GM21737 (cell line): ENCODE measurements around the gene TAF8.
"Not testable (repeated sequence)": the region's sequence is repeated elsewhere in the genome, so short reads cannot be mapped to it uniquely, and the experiment has no call there.

Experiments
- ATAC-seq: cut with Tn5 transposase; IDR thresholded peaks from one replicate; pipeline ENCODE4 v1.9.1; 2021; ENCODE audit warnings: mild to moderate bottlenecking, moderate library complexity; ENCODE audit not compliant: unreplicated experiment

Gene TAF8

DNA sequence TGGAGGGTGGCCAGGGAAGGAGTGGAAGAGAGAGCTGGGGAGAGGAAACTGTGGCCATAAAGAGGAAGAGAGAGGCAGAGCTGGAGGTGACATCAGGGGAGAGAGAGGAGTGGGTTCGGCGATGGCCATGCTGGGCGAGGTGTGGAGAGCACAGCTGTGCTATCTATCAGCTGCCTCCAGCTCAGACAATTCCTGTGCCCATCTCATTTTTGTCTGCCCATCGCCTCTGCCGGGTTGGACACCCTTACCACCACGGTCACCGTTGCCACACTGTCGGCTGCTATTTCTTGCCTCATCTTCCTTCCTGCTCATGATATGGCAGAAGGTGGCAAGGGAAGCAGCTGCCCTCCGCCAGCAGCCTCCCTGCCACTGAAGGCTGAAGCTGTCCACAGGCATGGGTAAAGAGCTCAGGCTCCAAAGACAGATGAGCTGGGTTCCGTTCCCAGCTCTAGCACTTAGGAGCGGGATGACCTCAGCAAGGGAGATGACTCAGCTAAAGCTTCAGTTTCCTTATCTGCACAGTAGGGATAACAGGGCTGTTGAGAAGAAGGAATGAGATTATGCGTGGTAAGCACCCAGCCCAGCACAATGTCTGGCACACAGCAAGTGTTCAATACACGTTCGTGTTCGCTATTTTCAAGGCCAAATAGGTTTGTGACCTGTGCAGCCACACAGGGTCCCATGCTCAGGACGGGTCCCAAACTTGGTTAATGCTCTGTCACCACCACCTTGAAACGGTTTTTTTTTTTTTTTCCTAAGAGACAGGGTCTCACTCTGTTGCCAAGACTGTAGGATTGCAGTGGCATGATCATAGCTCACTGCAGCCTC is 21.9 kb upstream of the TAF8 start:
- ATAC-seq, result no peak

DNA sequence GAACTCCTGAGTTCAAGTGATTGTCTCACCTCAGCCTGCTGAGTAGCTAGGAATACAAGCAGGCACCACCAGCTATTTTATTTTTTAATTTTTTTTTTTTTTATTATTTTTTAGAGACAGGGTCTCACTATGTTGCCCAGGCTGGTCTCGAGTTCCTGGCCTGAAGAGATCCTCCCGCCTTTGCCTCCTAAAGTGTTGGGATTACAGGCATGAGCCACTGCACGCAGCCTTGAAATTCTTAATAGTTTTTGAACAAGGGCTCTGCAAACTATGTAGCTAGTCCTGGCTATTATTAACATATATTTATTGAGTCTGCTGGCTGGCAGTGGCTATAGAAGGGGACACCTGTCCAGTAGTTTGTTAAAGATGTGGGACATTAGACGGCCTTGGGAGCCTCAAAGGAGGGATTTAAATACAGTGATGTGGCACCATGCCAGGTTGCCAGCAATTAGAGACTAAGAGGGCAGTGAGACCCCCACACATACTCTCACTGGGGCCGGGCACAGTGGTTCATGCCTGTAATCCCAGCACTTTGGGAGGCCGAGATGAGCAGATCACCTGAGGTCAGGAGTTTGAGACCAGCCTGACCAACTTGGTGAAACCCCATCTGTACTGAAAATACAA is 21.1 kb upstream of the TAF8 start:
- no peak for ATAC-seq

DNA sequence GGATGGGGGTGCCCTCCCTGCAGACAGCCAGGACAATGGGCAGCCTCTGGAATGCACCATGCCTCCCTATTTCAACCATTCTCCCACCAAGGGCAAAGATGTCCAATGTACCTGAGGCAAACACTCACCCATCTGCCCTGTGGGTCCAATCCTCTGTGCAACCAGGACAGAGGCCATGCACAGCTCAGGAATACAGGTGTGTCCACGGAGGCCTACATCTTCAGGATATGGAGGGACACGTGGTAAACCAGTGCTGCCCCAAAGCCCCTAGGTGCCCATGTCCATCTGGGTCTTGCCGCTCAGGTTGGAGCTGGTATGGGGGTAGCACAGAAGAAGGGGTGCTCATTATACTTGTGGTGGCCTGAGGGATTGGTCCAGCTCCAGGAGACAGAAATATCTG is 20.4 kb upstream of the TAF8 start:
- no peak for ATAC-seq

DNA sequence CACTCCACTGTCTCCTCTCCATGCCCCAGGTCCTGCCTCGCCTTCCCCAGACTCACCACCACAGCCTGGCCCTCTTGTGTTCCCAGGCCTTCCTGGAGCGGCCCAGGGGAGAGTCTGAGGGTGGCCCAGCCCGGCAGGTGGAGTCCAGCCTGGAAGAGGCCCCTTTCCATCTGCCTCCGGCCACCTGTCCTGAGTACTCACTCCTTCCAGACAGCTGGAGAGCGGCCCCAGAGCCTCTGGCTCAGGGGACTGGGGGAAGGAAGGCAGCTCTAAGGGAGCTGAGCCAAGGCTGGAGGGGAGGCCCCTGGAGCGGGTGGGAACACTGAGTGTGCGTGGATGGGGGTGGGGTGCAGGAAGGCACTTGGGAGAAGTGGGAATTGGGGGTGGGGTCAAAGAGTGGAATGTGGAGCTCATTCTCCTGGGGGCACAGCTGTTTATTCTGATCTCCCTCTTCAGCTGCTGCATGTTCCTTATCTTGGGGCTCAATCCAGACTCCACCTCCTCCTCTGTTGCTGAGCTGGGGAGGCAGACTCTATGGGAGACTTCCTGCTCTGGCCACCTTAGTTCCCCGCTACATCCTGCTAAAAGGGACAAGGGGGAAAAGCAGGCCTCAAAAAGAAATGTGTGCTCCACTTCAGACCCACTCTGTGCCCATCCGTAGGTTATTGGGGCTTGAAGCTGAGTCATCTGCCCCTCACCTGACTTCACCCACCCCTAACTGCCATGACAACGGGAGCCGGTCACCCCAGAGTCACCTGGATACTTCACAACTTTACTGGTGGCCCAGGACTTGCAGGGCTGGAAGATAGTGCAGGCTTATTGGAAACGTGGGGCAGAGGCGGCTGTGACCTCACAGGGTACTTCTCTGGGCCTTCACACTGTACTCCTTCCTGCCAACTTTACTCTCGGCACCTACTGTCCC is 19.5 kb upstream of the TAF8 start:
- ATAC-seq, result no peak

DNA sequence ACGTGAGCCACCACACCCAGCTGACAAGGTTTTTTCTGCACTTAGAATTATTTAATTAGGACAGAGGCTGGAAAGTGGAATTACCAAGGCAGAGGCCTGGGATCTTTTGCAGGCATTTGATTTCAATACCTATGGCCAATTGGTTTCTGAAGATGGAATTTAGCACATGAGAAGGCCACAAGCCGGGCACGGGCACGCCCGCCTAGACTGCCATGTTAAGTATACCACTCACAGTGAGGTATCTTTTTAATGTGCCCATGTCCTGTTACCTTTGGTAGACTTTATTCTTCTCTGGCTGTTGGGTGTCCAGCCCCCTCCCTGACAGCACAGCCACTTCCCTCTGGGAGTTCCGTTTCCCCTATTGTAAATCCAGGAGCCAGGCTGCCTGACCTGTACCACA is 18.0 kb upstream of the TAF8 start:
- no peak for ATAC-seq

DNA sequence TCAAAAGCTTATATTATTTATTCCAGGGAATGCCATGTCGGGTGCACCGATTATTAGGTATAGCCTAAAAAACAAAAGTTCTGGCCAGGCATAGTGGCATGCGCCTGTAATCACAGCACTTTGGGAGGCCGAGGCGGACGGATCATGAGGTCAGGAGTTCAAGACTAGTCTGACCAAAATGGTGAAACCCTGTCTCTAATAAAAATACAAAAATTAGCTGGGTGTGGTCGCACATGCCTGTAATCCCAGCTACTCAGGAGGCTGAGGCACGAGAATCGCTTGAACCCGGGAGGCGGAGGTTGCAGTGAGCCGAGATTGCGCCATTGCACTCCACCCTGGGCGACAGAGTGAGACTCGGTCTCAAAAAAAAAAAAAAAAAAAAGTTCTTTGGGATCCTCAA is 12.7 kb upstream of the TAF8 start:
- not testable (repeated sequence) for ATAC-seq

DNA sequence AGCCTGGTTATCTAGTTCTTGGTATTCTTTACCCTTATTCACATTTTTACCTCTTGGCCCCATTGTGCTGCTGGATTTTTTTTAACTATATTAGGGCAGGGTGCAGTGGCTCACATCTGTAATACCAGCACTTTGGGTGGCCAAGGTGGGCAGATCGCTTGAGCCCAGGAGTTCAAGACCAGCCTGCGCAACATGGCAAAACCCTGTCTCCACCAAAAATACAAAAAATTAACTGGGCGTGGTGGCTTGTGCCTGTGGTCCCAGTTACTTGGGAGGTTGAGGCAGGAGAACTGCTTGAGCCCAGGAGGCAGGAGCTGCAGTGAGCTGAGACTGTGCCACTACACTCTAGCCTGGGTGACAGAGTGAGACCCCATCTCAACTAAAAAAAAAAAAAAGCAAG is 12.2 kb upstream of the TAF8 start:
- ATAC-seq, result no peak

DNA sequence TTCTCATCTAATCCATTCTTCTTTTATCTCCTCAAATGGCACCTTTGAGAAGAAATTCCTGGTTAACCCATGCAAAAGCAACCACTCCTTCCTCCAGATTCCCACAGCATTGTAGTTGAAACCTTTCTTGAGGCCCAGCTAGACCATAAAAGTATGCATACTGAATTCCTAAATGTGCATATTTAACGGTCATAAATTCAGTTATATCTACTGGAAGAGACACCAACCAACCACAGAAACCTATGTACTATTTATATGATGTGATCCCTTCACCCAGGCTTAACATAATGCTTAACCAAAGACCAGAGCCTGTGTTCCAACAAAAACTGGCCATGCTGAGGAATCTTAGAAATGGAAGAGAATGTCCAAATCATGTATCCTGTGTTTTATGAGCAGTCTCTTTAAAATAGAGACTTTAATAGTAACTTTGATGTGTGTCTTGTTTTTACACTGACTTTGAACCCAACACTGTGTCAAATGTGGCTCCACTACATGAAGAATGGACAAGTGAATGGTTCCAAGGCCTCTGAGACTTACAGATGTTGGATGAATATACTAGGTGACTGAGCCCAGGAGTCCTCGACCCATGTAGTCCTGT is 11.4 kb upstream of the TAF8 start:
- ATAC-seq, result no peak

DNA sequence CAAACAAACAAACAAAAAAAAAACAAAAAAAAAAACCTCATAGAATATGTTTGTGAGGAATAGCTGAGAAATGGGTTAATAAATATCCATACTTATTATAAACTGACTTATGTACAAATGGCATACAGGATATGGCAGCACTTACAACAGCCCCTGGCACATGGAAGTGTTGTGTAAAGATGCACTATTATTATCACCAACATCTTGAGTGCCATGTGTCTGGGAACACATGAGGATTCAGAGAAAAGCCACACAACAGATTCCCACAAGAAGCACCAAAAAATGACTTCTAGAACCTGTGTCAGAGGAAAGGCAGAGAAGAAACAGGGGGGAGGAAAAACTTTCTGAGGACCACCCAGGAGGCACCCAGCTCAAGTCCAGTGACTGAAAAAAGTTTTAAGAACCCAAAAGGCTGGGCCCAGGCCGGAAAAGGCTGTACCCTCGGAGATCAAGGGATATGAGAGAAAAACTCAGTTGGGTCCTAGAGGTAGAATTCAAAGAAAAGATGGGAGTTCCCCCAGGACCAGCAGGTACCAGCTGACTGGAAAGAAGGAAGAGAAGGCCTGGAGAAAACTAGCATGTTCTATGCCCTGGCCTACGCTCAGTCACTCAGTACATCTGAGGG is 9.4 kb upstream of the TAF8 start:
- ATAC-seq, result no peak

DNA sequence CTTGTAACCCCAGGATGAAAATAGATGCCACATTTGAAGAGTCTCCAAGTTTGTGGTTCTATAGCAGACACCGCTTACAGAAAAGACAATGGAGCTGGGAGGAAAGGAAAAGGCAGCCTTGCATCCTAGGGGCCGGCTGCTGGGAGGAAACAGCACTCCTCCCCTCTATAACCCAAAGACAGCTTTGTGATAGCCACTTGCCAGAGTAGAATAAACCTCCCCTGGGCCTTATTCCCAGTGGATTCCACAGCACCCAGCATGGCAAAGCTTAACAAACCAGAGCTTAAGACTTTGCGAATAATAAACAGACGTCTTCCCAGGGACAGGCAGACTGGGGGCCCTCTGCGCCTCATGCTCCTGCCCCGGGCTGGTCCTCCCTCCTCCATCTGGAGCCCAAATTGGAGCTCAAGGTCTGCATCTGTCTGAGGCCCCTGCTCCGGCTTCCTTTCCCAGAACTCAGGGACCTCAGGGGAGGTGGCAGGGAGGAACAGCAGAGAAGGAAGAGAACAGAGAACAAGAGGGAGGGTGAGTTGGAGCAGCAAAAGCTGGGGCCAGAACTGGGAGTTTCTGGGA is 8.8 kb upstream of the TAF8 start:
- ATAC-seq, result no peak

DNA sequence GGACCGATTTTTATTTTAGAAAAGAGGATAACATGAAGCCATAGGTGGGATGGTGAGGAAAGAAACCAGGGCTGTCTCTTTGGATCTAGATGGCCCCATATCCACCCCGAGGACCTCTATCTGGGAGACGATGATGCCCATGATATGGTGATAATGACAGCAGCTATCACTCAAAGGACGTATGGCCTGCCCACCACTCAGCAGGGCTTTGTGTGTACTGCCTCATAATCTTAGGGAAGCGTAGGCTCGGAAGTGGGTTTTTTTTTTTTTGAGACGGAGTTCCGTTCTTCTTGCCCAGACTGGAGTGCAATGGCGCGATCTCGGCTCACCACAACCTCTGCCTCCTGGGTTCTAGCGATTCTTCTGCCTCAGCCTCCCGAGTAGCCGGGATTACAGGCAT is 8.2 kb upstream of the TAF8 start:
- no peak for ATAC-seq

DNA sequence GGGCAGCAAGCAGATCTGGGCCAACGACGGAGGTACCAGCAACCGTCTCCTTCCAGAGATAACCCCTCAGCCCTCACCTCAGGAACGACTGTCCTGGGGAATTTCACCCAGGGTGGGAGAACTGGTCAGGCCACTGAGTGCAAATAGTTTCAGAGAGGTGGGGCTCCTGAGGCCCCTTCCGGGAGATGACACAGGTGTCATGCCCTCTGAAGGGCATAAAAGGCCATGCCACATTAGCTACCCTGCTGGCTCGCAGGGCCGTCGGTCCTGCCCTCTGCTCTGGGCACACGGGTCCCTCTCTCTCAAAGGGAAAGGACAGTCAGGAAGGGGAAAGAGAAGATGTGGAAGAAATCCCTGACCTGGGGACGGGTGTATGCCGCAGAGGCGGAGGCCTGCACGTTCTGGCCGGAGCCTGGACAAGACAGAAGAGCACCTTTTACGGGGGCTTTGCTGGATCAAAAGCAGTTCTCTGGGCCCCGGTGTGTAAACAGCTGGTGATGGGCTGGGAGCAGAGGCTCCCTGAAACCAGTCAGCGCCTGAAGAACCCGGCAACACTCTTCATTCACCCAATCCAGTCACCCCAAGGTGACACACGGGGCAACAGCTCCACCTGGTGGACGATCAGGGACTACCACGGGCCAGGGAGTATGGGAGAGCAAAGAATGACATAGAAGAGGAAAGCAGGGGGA is 6.4 kb upstream of the TAF8 start:
- ATAC-seq, result peak; percentile 37

DNA sequence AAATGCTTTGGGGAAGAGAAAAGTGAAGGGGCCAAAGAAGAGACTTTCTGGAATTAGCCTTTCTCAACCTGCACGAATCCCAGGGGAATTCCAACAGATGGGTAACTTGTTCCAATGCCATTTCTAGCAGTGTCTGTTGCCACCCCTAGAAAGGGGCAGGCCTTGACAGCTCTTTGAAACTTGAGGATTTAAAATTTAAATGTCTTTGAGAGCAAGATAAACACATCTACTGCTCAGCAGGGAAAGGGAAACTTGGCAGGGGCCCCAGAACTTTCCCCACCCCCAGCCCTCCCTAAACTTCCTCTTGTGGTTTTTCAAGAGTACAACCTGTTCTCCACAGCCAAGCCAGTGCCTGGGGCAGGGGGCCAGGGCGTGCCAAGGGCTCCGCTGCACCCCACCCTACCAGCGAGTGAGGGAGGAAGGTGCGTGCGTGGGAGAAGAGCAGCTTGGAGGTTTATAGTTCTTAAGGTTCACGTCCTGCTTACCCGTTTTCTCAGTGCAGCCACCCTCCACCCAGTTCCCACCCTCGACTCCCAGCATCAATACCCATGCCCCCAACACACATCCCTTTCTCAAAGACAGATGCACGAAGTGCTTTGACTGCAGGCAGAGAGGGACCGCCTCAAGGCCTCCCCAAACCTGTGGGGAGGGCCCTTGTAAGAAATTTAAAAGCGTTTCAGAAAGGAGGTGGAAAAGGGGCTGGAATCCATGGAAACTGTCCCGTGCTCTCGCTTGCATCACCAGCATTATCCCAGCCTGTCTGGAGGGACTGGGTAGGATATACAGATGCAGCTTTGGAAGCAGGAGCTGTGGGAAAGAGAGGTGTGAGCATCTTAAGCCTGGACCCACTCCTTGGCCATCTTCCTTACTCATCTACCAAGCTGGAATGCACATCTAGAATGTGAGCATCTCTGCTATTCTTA is 4.5 kb upstream of the TAF8 start:
- no peak for ATAC-seq

DNA sequence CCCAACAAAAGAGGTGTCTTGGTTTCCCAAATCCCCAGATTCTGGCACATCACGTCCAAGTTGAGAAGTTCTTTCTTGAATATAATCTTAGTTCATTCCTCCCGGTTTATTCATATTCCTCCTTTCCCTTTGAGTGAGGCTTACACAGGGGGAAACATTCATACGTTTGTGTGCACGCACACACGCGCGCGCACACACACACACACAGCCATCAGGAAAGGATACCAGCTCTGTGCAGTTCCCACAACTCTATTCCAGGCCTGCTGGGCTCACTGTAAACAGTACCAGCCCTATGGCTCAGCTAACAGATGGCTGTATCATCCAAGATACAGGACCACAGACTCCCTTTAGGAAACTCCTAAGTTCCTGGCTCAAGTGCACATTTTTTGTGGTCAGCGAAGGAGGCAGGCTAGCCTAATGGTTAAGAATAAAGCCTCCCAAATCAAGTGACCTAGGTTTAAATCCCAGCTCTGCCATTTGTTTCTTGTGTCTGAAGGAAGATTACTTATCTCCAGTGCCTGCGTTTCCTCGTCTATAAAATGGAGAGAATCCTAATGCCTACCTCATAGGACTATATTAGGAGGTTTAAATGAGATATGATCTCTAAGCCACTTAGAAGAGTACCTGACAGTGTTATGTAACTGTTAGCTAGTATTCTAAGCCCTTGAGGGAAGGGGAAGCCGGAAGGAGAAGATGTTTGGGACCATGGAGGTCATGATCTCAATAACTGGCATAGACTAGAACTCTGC is 3.7 kb upstream of the TAF8 start:
- ATAC-seq, result no peak

DNA sequence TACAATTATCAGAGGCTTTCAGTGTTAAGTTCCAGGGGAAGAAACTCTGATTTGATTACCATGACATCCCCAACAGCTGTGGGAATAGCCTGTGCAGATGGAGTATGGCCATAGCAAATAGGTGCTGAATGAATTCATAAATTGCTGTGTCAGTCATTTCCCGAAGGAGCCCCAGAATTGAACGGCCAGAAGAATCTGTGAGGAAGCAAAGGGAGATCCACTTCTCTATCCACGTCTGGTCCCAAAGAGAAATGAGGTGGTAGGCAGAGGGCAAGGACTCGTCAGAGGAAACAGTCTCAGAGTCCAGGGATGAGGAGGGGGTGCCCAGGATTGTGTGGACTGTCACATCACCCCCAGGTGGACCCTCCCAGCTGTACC is 3.1 kb upstream of the TAF8 start:
- no peak for ATAC-seq

DNA sequence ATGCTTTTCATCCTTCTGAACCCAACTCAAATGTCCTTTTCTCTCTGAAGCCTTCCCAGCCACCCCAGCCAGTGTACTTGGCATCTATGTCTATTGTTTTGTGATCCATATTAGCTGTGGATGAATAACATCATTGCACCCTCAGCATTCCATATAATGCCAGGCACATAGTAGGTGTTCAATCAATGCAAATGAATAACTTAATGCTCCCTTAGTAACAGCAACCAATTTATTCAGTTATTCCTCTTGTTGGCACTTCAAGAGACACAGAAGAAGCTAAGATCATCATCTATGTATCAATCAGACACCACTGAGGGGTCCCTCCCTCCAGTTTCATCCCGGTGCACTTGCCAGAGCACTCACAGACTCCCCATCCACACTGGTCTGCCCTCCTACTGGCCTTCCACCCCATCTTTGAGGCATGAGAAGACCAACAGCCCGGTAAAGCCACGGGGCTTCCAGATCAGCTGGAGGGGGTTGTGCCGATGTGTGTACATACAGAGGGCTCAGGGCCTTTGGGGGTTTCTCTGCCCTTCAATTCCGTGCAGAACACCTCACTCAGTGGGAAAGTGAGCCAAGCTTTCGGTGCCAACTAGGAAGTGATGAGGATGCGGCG is 2.4 kb upstream of the TAF8 start:
- no peak for ATAC-seq

DNA sequence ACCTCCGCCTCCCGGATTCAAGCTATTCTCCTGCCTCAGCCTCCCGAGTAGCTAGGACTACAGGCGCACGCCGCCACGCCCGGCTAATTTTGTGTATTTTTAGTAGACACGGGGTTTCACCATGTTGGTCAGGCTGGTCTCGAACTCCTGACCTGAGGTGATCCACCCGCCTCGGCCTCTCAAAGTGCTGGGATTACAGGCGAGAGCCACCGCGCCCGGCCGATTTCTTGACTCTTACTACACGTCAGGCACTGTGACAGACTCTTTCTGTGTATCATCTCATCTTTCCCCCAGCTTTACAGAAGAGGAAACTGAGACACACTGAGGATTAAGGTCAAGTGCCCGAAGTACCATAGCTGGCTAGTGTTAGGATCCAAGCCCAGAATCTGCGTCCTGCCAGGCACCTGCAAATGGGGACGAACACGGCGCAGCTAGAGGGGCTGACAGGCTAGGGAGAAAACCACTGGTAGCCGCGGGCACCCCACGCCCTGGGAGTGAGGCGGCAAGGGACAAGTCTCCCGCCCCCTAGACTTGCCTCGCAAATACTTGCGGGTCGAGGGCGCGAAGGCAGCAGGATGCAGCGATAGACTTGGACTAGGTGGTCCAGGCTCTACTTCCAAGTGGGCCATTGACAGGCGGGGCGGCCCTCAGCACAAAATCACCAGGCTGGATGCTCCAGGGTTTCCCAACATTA is 1.1 kb upstream of the TAF8 start:
- no peak for ATAC-seq
